ENCODE results near the gene CBFA2T3.

Gene CBFA2T3

GRCh38 chr16:88875703-88876234, 101.2 kb downstream of the CBFA2T3 start:
- TF ChIP-seq, protein P1, sequence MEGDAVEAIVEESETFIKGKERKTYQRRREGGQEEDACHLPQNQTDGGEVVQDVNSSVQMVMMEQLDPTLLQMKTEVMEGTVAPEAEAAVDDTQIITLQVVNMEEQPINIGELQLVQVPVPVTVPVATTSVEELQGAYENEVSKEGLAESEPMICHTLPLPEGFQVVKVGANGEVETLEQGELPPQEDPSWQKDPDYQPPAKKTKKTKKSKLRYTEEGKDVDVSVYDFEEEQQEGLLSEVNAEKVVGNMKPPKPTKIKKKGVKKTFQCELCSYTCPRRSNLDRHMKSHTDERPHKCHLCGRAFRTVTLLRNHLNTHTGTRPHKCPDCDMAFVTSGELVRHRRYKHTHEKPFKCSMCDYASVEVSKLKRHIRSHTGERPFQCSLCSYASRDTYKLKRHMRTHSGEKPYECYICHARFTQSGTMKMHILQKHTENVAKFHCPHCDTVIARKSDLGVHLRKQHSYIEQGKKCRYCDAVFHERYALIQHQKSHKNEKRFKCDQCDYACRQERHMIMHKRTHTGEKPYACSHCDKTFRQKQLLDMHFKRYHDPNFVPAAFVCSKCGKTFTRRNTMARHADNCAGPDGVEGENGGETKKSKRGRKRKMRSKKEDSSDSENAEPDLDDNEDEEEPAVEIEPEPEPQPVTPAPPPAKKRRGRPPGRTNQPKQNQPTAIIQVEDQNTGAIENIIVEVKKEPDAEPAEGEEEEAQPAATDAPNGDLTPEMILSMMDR (IDR thresholded peaks at IDR 0.05; ENCODE audit: low read depth, low read length), result no peak
- no peak for DNase-seq (ENCODE audit: extremely low read depth, low read depth)

GRCh38 chr16:88874938-88875599, 101.9 kb downstream of the CBFA2T3 start:
- DNase-seq (ENCODE audit: extremely low read depth, low read depth), result no peak
- TF ChIP-seq, protein P1 (IDR thresholded peaks at IDR 0.05; ENCODE audit: low read depth, low read length), result no peak

DNA sequence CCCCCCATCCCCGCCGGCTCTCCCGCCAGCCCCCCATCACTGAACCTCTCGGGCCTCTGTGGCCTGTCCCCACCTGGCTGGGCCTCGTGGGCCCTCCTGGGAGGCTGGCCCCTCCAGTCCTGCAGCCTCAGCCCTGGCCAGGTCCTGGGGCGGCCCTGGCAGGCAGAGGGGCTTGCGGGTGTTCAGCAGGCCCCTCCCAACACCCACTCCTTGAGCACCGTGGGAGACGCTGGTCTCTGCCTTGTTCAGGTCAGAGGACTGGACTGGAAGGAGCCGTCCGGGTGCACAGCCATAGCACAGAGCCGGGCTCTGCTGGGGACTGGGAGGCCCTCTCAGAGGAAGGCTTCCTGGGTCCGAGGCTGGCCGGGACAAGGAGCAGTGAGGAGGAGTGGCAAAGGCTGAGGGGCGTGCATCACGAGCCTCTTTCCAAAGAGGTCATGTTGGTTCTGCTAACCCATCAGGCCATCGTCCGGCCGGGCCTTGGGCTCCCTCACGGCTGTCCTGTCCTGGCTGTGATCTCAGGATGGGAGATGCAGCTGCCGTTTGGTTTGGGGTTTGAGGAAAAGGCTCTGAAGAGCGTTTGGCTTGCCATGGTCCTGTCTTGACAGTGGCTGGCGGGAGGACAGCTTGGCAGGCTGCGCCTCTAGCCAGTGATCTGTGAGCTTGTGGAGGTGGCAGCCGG, 104.2 kb downstream of the CBFA2T3 start:
- TF ChIP-seq, protein P1 (IDR thresholded peaks at IDR 0.05; ENCODE audit: low read depth, low read length), result no peak

DNA sequence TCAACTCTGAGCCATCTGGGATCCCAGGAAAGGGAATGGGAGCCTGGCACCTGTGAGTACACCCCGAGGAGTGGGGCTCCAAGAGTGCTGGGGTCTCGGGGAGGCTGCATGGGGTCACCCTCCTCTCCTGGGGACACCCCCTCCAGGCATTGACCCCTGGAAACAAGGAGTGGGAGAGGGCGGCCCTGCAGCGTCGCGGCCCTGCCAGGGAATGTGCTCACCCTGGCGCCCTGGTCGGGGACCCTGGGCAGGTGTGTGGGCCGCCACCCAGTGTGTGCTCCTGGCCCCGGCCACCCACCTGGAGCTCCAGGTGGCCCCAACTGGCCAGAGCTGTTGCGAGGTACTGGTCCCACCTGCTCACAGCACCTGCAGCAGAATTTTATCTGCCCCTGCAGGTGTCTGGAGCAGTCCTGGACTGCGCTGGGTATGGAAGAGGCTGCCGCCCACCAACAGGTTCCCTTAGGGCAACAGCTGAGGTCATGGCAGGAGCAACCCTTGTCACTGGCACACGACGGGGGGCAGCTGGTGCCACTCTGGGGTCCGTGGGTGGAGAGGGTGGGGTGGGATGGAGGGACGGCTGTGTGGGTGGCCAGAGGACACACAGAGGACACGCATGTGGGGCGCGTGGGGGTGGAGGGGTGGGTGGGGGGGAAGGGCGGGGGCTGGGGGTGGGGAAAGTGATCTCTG, 105.1 kb downstream of the CBFA2T3 start:
- DNase-seq (ENCODE audit: extremely low read depth, low read depth), result no peak
- TF ChIP-seq, protein P1 (IDR thresholded peaks at IDR 0.05; ENCODE audit: low read depth, low read length), result no peak

More for the DNA sequence above, 104.2 kb downstream of the CBFA2T3 start:
- no peak for DNase-seq (ENCODE audit: extremely low read depth, low read depth)

- TF ChIP-seq, protein P1 (IDR thresholded peaks at IDR 0.05; ENCODE audit: low read depth, low read length), result no peak
- no peak for DNase-seq (ENCODE audit: extremely low read depth, low read depth)
These were observed 105.7 kb downstream of the CBFA2T3 start for GRCh38 chr16:88871349-88871702.

DNA sequence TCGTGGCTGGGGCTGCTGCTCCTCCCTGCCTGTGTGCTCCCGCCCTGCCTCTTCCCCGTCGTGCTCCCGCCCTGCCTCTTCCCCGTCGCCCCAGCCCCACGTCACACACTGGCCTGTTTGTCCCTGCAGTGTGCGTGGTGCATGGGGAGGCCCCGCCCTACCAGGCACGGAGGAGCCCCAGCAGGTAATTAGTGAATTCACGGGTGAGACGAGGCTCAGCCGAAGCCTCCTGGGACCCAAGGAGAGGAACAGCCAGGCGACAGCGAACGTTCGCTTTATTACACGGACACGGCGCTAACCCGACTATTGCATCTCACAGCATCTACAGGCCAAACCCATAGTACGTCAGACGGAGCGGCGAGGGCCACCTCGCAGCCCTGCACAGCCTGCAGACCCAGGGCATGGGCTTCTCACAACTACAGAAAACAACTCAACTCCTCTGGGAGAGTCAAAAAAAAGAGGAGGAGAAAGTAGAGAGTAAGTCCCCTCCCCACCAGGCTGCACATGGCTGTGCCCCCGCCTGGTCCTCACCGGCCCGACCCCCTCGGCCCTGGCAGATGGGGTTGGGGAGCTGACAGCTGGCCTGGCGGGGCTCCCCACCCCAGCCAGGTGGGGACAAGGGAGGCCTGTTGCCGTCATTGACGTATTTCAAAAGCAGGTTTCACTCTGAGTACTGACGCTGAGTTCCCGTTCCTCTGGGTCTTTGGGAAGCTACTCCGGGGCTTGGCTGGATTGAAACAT, 106.2 kb downstream of the CBFA2T3 start:
- no peak for DNase-seq (ENCODE audit: extremely low read depth, low read depth)
- TF ChIP-seq, protein P1 (IDR thresholded peaks at IDR 0.05; ENCODE audit: low read depth, low read length), result no peak

All from AG09319 (cell line).